K562 (cell line): ENCODE results near the gene NKX6-2. TPM values are rescaled to one million over a fixed set of nuclear protein-coding genes. Genes with fewer than 3 reads are reported as not detected.

Source experiments
- ATAC-seq: fragments of 200-7000 bp; cut with Tn5 transposase; 3 replicates; pipeline ENCODE4 v1.9.1; 2020; ENCODE audit warnings: moderate library complexity
- BruUV-seq: library from RNA; stranded (reverse); fragments of 400-500 nt; replicated peaks from 2 replicates; lab custom pipeline; 2021; lab: Mats Ljungman, UMichigan
- CTCF ChIA-PET: fragments of 300-600 bp; formaldehyde crosslinking; extraction: SDS; loops from one replicate; lab custom pipeline; 2021; ENCODE audit warnings: low intra/inter-chr PET ratio; lab: Yijun Ruan, JAX
- POLR2A ChIA-PET: fragments of 300-600, 350-650 bp; sonication (Branson Sonifier 250); formaldehyde crosslinking; extraction: SDS; loops from one replicate; lab custom pipeline; 2021; ENCODE audit warnings: antibody characterized with exemption, inconsistent platforms; lab: Yijun Ruan, JAX
- DNase-seq, 4 experiments: peaks; one replicate each; pipeline versions ENCODE4 v3.0.0 to v3.0.0-alpha.2; 2011 to 2018; ENCODE audit warnings: low spot score in 3 of 4, mixed read lengths in 3 of 4; ENCODE audit errors: extremely low read depth in 1 of 4
- FAIRE-seq: peaks from 2 replicates; lab custom pipeline; 2011; peaks lifted over from hg19 to GRCh38; lab: Jason Lieb, UNC
- H2AFZ ChIP-seq: 2 replicates; pipeline ENCODE4 v1.6.0; 2011; ENCODE audit warnings: low read depth, low read length, control low read depth, inconsistent platforms
- H3K27ac ChIP-seq: fragments of 200-600 bp; 3 replicates; pipeline ENCODE4 v1.8.0; 2011; ENCODE audit warnings: low read depth, mild to moderate bottlenecking, control low read depth, inconsistent platforms, low read length, moderate library complexity, mixed read lengths; ENCODE audit errors: extremely low read depth
- H3K27me3 ChIP-seq, 2 experiments: fragments of 300-600 bp in 1 of 2; 2 replicates in 1 of 2; 3 replicates in 1 of 2; pipeline versions ENCODE4 v1.6.0 to v1.8.0; 2011; ENCODE audit warnings: inconsistent platforms in 2 of 2, low read length in 2 of 2, mild to moderate bottlenecking in 1 of 2, mixed read lengths in 1 of 2, moderate library complexity in 1 of 2; ENCODE audit not compliant: control insufficient read depth in 2 of 2, insufficient read depth in 2 of 2
- H3K36me3 ChIP-seq: fragments of 300-600 bp; 3 replicates; pipeline ENCODE4 v1.8.0; 2011; ENCODE audit warnings: mild to moderate bottlenecking, low read length, inconsistent platforms; ENCODE audit not compliant: control insufficient read depth, insufficient read depth
- H3K4me1 ChIP-seq, 2 experiments: fragments of 200-600 bp in 1 of 2; replicated peaks in 1 of 2; 2 replicates in 1 of 2; 3 replicates in 1 of 2; pipeline versions ENCODE4 v1.5.1 to v1.8.0; 2011; ENCODE audit warnings: inconsistent platforms in 2 of 2, low read length in 2 of 2, mild to moderate bottlenecking in 1 of 2, mixed read lengths in 1 of 2, moderate library complexity in 1 of 2; ENCODE audit not compliant: control insufficient read depth in 2 of 2, insufficient read depth in 2 of 2
- H3K4me2 ChIP-seq: 2 replicates; pipeline ENCODE4 v1.6.1; 2011; ENCODE audit warnings: low read length, control low read depth, inconsistent platforms, mixed read lengths; ENCODE audit not compliant: insufficient read depth
- H3K4me3 ChIP-seq: fragments of 200-600 bp; sonication (generic), shearing (Covaris generic); 2 replicates; pipeline ENCODE4 v1.5.1; 2016; ENCODE audit warnings: control low read depth, inconsistent platforms
- H3K79me2 ChIP-seq: fragments of 200-600 bp; 3 replicates; pipeline ENCODE4 v1.8.0; 2011; ENCODE audit warnings: low read length, inconsistent platforms; ENCODE audit not compliant: control insufficient read depth, insufficient read depth
- H3K9ac ChIP-seq, 2 experiments: 2 replicates each; pipeline versions ENCODE4 v1.6.0 to v1.6.1; 2011; ENCODE audit warnings: low read depth in 2 of 2, low read length in 2 of 2, control low read depth in 1 of 2, inconsistent platforms in 1 of 2, mild to moderate bottlenecking in 1 of 2, mixed read lengths in 1 of 2; ENCODE audit not compliant: insufficient read depth in 1 of 2
- H3K9me1 ChIP-seq: one replicate; pipeline ENCODE4 v1.6.0; 2011; ENCODE audit warnings: inconsistent platforms, mild to moderate bottlenecking, low read length, moderate library complexity; ENCODE audit not compliant: control insufficient read depth, insufficient read depth
- H3K9me3 ChIP-seq: replicated peaks from 2 replicates; pipeline ENCODE4 v1.5.1; 2011; ENCODE audit warnings: low read depth, low read length, inconsistent platforms; ENCODE audit not compliant: control insufficient read depth, insufficient read depth
- H4K20me1 ChIP-seq: replicated peaks from 2 replicates; pipeline ENCODE4 v1.6.1; 2011; ENCODE audit warnings: low read length, inconsistent platforms, mixed read lengths; ENCODE audit not compliant: control insufficient read depth, insufficient read depth
- BCL6 ChIP-seq: fragments of 250-450 bp; sonication (Bioruptor Pico); IDR thresholded peaks from 2 replicates; pipeline ENCODE4 v1.4.0; 2020
- CCAR2 ChIP-seq: fragments of 200-400 bp; formaldehyde crosslinking; IDR thresholded peaks from 2 replicates; pipeline ENCODE4 v1.6.1; 2017; ENCODE audit warnings: mild to moderate bottlenecking, low read depth, low read length
- CXXC5 ChIP-seq: fragments of 250-450 bp; sonication (Bioruptor Pico); IDR thresholded peaks from 2 replicates; pipeline ENCODE4 v1.8.0; 2022; ENCODE audit warnings: inconsistent platforms, mild to moderate bottlenecking, moderate library complexity
- EGR1 ChIP-seq: fragments of 450-650 bp; conservative IDR thresholded peaks from 2 replicates; pipeline ENCODE4 v1.6.1; 2017; ENCODE audit warnings: mild to moderate bottlenecking
- FOXA3 ChIP-seq, 2 experiments: fragments of 450-650 bp in 1 of 2; sonication (generic) in 1 of 2; formaldehyde crosslinking; IDR thresholded peaks in 1 of 2; conservative IDR thresholded peaks in 1 of 2; 2 replicates each; pipeline versions ENCODE4 v1.4.0 to v1.8.0; 2020 to 2022; ENCODE audit warnings: mild to moderate bottlenecking in 2 of 2, missing genetic modification reagents in 1 of 2
- MXD1 ChIP-seq: fragments of 250-450 bp; sonication (Bioruptor Pico); IDR thresholded peaks from 2 replicates; pipeline ENCODE4 v1.8.0; 2021; ENCODE audit warnings: borderline replicate concordance, mild to moderate bottlenecking, moderate library complexity; ENCODE audit not compliant: poor library complexity, severe bottlenecking
- NBN ChIP-seq: fragments of 450-650 bp; IDR thresholded peaks from 2 replicates; pipeline ENCODE4 v1.6.1; 2016; ENCODE audit warnings: low read depth, mild to moderate bottlenecking
- NFE2L1 ChIP-seq: fragments of 450-650 bp; IDR thresholded peaks from 2 replicates; pipeline ENCODE4 v1.6.1; 2016; ENCODE audit warnings: missing genetic modification characterization, low read depth, mild to moderate bottlenecking, missing compliant biosample characterization, moderate library complexity, borderline replicate concordance
- POLR3A ChIP-seq: IDR thresholded peaks from 2 replicates; pipeline ENCODE4 v1.6.1; 2011; ENCODE audit warnings: borderline replicate concordance, mild to moderate bottlenecking, moderate library complexity; ENCODE audit not compliant: insufficient read length, insufficient read depth; ENCODE audit errors: extremely low read depth
- PTRF ChIP-seq: fragments of 450-650 bp; IDR thresholded peaks from 2 replicates; pipeline ENCODE4 v1.6.1; 2016; ENCODE audit warnings: mild to moderate bottlenecking, missing genetic modification characterization, missing compliant biosample characterization
- PTTG1 ChIP-seq: fragments of 450-650 bp; IDR thresholded peaks from 2 replicates; pipeline ENCODE4 v1.6.1; 2016; ENCODE audit warnings: low read depth, mild to moderate bottlenecking, missing genetic modification characterization, missing compliant biosample characterization
- ZFP1 ChIP-seq: fragments of 450-650 bp; formaldehyde crosslinking; IDR thresholded peaks from 2 replicates; pipeline ENCODE4 v1.4.0; 2020; ENCODE audit warnings: mild to moderate bottlenecking, mixed read lengths
- ZKSCAN1 ChIP-seq: fragments of 150-350 bp; IDR thresholded peaks from 2 replicates; pipeline ENCODE4 v1.6.1; 2016; ENCODE audit warnings: low read depth, low read length
- WGBS: fragments of 100-300 bp; shearing (Covaris generic); methylation state at CpG from one replicate; pipeline ENCODE4 v1.1.6; 2016; ENCODE audit warnings: low coverage, mixed read lengths; ENCODE audit not compliant: insufficient coverage; ENCODE audit errors: missing lambda C conversion rate; 5-methylcytosine and 5-hydroxymethylcytosine counted together
- in situ Hi-C: fragments of 300-500 bp; cut with MboI; formaldehyde crosslinking; loops from 4 replicates; pipeline ENCODE4 v1.15.0; 2018; ENCODE audit warnings: inconsistent platforms, mixed read lengths
- intact Hi-C: fragments of 100-400 bp; cut with micrococcal nuclease; formaldehyde crosslinking; loops from 2 replicates; pipeline ENCODE4 v1.14.2; 2022
- polyA plus RNA-seq, 8 experiments: library from polyadenylated mRNA; depleted of rRNA in 4 of 8; stranded (reverse) in 5 of 8; unstranded in 3 of 8; fragments of >200 nt; fragmentation: Nextera tagmentation in 2 of 8; fragmentation: Illumina TruSeq in 1 of 8; extraction: Ambion mirVana in 2 of 8; extraction: Trizol in 1 of 8; gene quantifications; 2 replicates each; pipeline versions ENCODE4 v1.2.1 to v1.2.3, GENCODE V29; 2011 to 2014; ENCODE audit warnings: inconsistent platforms in 1 of 8, missing spikeins in 1 of 8
- total RNA-seq, 7 experiments: library from RNA; depleted of rRNA in 6 of 7; stranded (reverse); fragments of >200 nt in 6 of 7; fragmentation: Illumina TruSeq in 2 of 7; extraction: Trizol in 2 of 7; gene quantifications; 2 replicates each; pipeline versions ENCODE4 v1.2.1 to v1.2.3, GENCODE V29; 2011 to 2021; ENCODE audit warnings: low replicate concordance in 1 of 7

Gene NKX6-2
- total and polyA plus RNA-seq, 9 of the 15 experiments (the other 6 are each of a cell fraction or from before 2014, with no cell fraction given): 1.0 to 1.6 TPM; not detected in 7

DNA sequence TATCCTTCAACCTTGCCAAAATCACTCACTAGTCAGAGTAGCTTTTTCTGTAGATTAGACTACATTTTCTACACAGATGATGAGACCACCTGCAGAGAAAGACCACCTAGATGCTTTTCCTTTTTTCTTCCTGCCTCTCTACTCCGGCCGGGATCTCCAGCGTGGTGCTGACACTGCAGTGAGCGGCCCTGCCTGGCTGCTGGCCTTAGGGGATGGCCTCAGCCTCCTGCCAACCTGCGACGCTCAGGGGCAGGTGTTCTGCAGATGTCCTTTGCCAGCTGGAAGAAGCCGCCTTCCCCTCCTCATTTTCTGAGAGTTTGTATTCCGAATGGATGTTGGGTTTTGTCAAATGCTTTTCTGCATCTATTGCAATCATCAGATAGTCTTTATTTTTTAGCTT, 43.5 kb upstream of the NKX6-2 start:
- ATAC-seq (no peak), FAIRE-seq (no peak), DNase-seq (no peak)
- no peaks in the 10 kb centered on the region for H3K9me1 ChIP-seq
- ChIA-PET POLR2A (interaction anchor here (0.6 kb wide), 1 partner anchor 91 kb away, joined by 5 read pairs; no protein-coding TSS in a partner anchor), CTCF (no interaction called here)
- no TSS peak for BruUV-seq
- no peak overlapping the region for H3K27ac ChIP-seq
- H3K27me3 ChIP-seq: peaks cover 0 to 19% of the 10 kb centered on the region in 2 experiments; a peak in 3 of 5 replicates
- H2AFZ ChIP-seq: no peak overlapping the region
- H3K36me3 ChIP-seq: no peaks in the 10 kb centered on the region
- WGBS: 0% methylated on average over 6 of the region's 8 CpGs
- H3K4me2 ChIP-seq: no peak overlapping the region
- no peak overlapping the region for H3K9ac ChIP-seq
- H3K9me3 ChIP-seq: no peaks in the 10 kb centered on the region
- no peaks in the 10 kb centered on the region for H3K4me1 ChIP-seq
- in situ Hi-C loops (no loop called here), intact Hi-C loops (no loop called here)
- H3K79me2 ChIP-seq: no peaks in the 10 kb centered on the region
- H4K20me1 ChIP-seq: no peaks in the 10 kb centered on the region
- TF ChIP-seq BCL6: no peak
- TF ChIP-seq EGR1: no peak
- H3K4me3 ChIP-seq: no peak overlapping the region

- Histone ChIP-seq H3K27ac (no peak overlapping the region), H3K79me2 (no peaks in the 10 kb centered on the region), H3K9me1 (no peaks in the 10 kb centered on the region), H3K9me3 (no peaks in the 10 kb centered on the region), H3K36me3 (no peaks in the 10 kb centered on the region), H3K9ac (no peak overlapping the region), H3K27me3 (peaks cover 0 to 15% of the 10 kb centered on the region in 2 experiments; a peak in 3 of 5 replicates), H4K20me1 (no peaks in the 10 kb centered on the region), H3K4me1 (no peaks in the 10 kb centered on the region)
- intact Hi-C loops (no loop called here), in situ Hi-C loops (no loop called here)
- POLR2A ChIA-PET: interaction anchor here (0.6 kb wide), 1 partner anchor 22 kb away, joined by 5 read pairs; no protein-coding TSS in a partner anchor
- CTCF ChIA-PET: no interaction called here
- DNase-seq: no peak
- no peak for FAIRE-seq
- BruUV-seq: no TSS peak
- no peak for ATAC-seq
- TF ChIP-seq POLR3A (no peak), PTRF (tag) (no peak), MXD1 (CRISPR knock-in tag) (no peak), ZKSCAN1 (no peak), PTTG1 (no peak), ZFP1 (CRISPR knock-in tag) (no peak), CCAR2 (no peak), FOXA3 (CRISPR knock-in tag; conservative IDR thresholded peaks at IDR 0.05 in 1 of 2, IDR thresholded peaks at IDR 0.05 in 1 of 2) (no peak), NBN (no peak), CXXC5 (no peak), NFE2L1 (tag) (no peak)
- TF ChIP-seq, all 486 proteins: peak for 0
- under 1% methylated on average over 19 of the region's 20 CpGs for WGBS
- Histone ChIP-seq H3K4me2 (no peak overlapping the region), H3K4me3 (no peak overlapping the region), H2AFZ (no peak overlapping the region)
These were observed 42.7 kb upstream of the NKX6-2 start for GRCh38 chr10:132828681-132829080.
